Lower leg skin (tissue), 4 donors: Measurements from ENCODE around the gene JARID2. TPM values are rescaled to one million over a fixed set of nuclear protein-coding genes. Genes with fewer than 3 reads are reported as not detected.

Source experiments
- DNase-seq, 2 donors: peaks; one replicate each; pipeline ENCODE4 v3.0.0-alpha.2; 2019; ENCODE audit warnings: low spot score in 2 of 2
- H3K4me3 ChIP-seq: fragments of 200-600 bp; sonication (generic); 2 replicates; pipeline ENCODE4 v1.5.1; 2017; ENCODE audit warnings: mild to moderate bottlenecking, low read depth; ENCODE audit not compliant: poor library complexity, severe bottlenecking
- CTCF ChIP-seq, 3 donors: fragments of 450-650 bp; IDR thresholded peaks; one replicate each; pipeline ENCODE4 v1.5.1; 2016; ENCODE audit warnings: antibody characterized with exemption in 3 of 3, mild to moderate bottlenecking in 3 of 3, moderate library complexity in 2 of 3
- POLR2A ChIP-seq, 2 donors: fragments of 450-650 bp; IDR thresholded peaks; one replicate each; pipeline ENCODE4 v1.6.1; 2016 to 2017; ENCODE audit warnings: antibody characterized with exemption in 2 of 2, mild to moderate bottlenecking in 1 of 2, moderate library complexity in 1 of 2
- WGBS, 2 donors: methylation state at CpG; one replicate each; pipeline ENCODE4 v1.1.5; 2018; 5-methylcytosine and 5-hydroxymethylcytosine counted together
- intact Hi-C: fragments of 100-400 bp; cut with DNase I; formaldehyde crosslinking; loops from one replicate; pipeline ENCODE4 v1.15.0; 2023; ENCODE audit warnings: low total_unique reads
- total RNA-seq, 4 donors: library from RNA; depleted of rRNA; stranded (reverse); fragments of >200 nt; gene quantifications; one replicate each; pipeline ENCODE4 v1.1.0, GENCODE V29; 2016

JARID2 gene
- total RNA-seq = 10 to 100 TPM; 17.9 to 24.2 (median 21.6) TPM

GRCh38 chr6:15245361-15246216 is at the start of gene JARID2:
JARID2 (plus strand) TSS chr6:15246069; CDS start chr6:15246540, 471 bp downstream.
- TF ChIP-seq POLR2A (IDR thresholded peaks at IDR 0.05) (peak in 1 of 2 donors; percentile 62), CTCF (IDR thresholded peaks at IDR 0.05) (no peak)
- DNase-seq = peak; percentile 97 to 100
- WGBS, 2 donors = 0% methylated on average over 39 to 53 of the region's 59 CpGs
- intact Hi-C loops = no loop called here
- peak within 1 kb of the TSS; percentile 63 for H3K4me3 ChIP-seq

- 60 to 67% methylated on average over 5 of the region's 5 CpGs for WGBS, 2 donors
- intact Hi-C loops = no loop called here
- no peak overlapping the region for H3K4me3 ChIP-seq
- TF ChIP-seq POLR2A (IDR thresholded peaks at IDR 0.05) (no peak), CTCF (IDR thresholded peaks at IDR 0.05) (no peak)
- DNase-seq = no peak
Observed at GRCh38 chr6:15200087-15200486, 45.8 kb upstream of the JARID2 start.

- TF ChIP-seq CTCF (IDR thresholded peaks at IDR 0.05) (no peak), POLR2A (IDR thresholded peaks at IDR 0.05) (no peak)
- DNase-seq = no peak
- no peak overlapping the region for H3K4me3 ChIP-seq
- 95 to 100% methylated on average over 4 of the region's 4 CpGs for WGBS, 2 donors
- intact Hi-C loops = no loop called here
Observed at GRCh38 chr6:15205321-15205720, 40.5 kb upstream of the JARID2 start.

- TF ChIP-seq CTCF (IDR thresholded peaks at IDR 0.05) (no peak), POLR2A (IDR thresholded peaks at IDR 0.05) (no peak)
- H3K4me3 ChIP-seq = no peak overlapping the region
- WGBS, 2 donors = 72 to 76% methylated on average over 2 of the region's 2 CpGs
- no peak for DNase-seq
- intact Hi-C loops = no loop called here
Observed at GRCh38 chr6:15206887-15207286, 39.0 kb upstream of the JARID2 start.

GRCh38 chr6:15207923-15208322 is 37.9 kb upstream of the JARID2 start:
- no peak overlapping the region for H3K4me3 ChIP-seq
- no peak for TF ChIP-seq CTCF (IDR thresholded peaks at IDR 0.05)
- no peak for TF ChIP-seq POLR2A (IDR thresholded peaks at IDR 0.05)
- intact Hi-C loops = no loop called here
- DNase-seq = no peak
- 84 to 86% methylated on average over 3 of the region's 3 CpGs for WGBS, 2 donors
